ENCODE measurements around the gene IGF1R.

DNA sequence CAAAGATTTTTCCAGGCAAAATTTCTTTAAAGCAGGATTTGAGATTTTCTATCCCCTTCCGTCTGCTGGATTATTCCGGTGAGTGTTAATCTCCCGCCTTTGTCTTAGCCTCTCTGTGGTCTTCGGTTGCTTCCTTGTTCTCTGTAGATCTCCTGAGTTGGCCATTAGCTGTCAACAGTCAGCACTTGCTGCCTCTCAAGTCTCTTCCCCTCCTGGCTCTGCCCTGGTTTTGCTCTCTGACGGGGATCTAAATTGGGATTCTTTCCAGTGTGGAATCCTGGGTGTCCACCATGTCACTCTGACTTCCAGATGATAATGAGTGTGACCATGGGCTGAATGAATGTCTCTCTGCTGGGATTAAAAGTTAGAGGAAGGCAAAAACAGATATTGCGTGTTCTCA lies 121.5 kb downstream of the IGF1R start:
- TF ChIP-seq, protein P1, sequence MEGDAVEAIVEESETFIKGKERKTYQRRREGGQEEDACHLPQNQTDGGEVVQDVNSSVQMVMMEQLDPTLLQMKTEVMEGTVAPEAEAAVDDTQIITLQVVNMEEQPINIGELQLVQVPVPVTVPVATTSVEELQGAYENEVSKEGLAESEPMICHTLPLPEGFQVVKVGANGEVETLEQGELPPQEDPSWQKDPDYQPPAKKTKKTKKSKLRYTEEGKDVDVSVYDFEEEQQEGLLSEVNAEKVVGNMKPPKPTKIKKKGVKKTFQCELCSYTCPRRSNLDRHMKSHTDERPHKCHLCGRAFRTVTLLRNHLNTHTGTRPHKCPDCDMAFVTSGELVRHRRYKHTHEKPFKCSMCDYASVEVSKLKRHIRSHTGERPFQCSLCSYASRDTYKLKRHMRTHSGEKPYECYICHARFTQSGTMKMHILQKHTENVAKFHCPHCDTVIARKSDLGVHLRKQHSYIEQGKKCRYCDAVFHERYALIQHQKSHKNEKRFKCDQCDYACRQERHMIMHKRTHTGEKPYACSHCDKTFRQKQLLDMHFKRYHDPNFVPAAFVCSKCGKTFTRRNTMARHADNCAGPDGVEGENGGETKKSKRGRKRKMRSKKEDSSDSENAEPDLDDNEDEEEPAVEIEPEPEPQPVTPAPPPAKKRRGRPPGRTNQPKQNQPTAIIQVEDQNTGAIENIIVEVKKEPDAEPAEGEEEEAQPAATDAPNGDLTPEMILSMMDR (IDR thresholded peaks at IDR 0.05; ENCODE audit: insufficient read depth, low read length, poor library complexity, severe bottlenecking) = no peak
- TF ChIP-seq EZH2phosphoT487 (conservative IDR thresholded peaks at IDR 0.05; ENCODE audit: low read length) = no peak
